HepG2 (cell line): ENCODE data around the gene CDC42EP4. TPM values are rescaled to one million over a fixed set of nuclear protein-coding genes. Genes with fewer than 3 reads are reported as not detected.

Experiments
- AHDC1 ChIP-seq: sonication (generic); formaldehyde crosslinking; IDR thresholded peaks from 2 replicates; pipeline ENCODE4 v1.5.1; 2020; ENCODE audit warnings: mild to moderate bottlenecking, missing genetic modification reagents, borderline replicate concordance
- BCL6 ChIP-seq: IDR thresholded peaks from 2 replicates; pipeline ENCODE4 v1.6.1; 2016; ENCODE audit warnings: missing genetic modification reagents, missing compliant biosample characterization
- CEBPB ChIP-seq: IDR thresholded peaks from 2 replicates; pipeline ENCODE4 v1.6.1; 2011; ENCODE audit warnings: low read depth, low read length, improper control_type of control experiment, borderline replicate concordance
- HNRNPK ChIP-seq: fragments of 200-400 bp; formaldehyde crosslinking; IDR thresholded peaks from 2 replicates; pipeline ENCODE4 v1.6.1; 2018; ENCODE audit warnings: low read length, low read depth, moderate library complexity, mild to moderate bottlenecking; ENCODE audit not compliant: poor library complexity, severe bottlenecking
- IKZF1 ChIP-seq: fragments of 450-650 bp; IDR thresholded peaks from 2 replicates; pipeline ENCODE4 v1.7.1; 2016
- MEIS2 ChIP-seq: sonication (generic); formaldehyde crosslinking; IDR thresholded peaks from 2 replicates; pipeline ENCODE4 v1.9.0; 2021; ENCODE audit warnings: mild to moderate bottlenecking, missing genetic modification reagents
- MXI1 ChIP-seq: IDR thresholded peaks from 3 replicates; pipeline ENCODE4 v1.6.1; 2012; ENCODE audit warnings: low read depth, low read length, inconsistent platforms, borderline replicate concordance
- SKI ChIP-seq: fragments of 450-650 bp; IDR thresholded peaks from one replicate; pipeline ENCODE4 v1.6.1; 2018; ENCODE audit warnings: mild to moderate bottlenecking; ENCODE audit not compliant: partially characterized antibody
- ZNF136 ChIP-seq: sonication (generic); formaldehyde crosslinking; IDR thresholded peaks from 2 replicates; pipeline ENCODE4 v1.8.1; 2022; ENCODE audit warnings: low read depth, mild to moderate bottlenecking, moderate library complexity, missing genetic modification reagents
- ZNF678 ChIP-seq: sonication (generic); formaldehyde crosslinking; IDR thresholded peaks from 2 replicates; pipeline ENCODE4 v1.4.0; 2020; ENCODE audit warnings: mild to moderate bottlenecking, missing genetic modification reagents
- polyA plus RNA-seq, 8 experiments: library from polyadenylated mRNA; depleted of rRNA in 3 of 8; stranded (reverse) in 7 of 8; unstranded in 1 of 8; fragments of >200 nt; fragmentation: Illumina TruSeq in 4 of 8; extraction: Trizol in 4 of 8; gene quantifications; 2 replicates each; pipeline versions ENCODE4 v1.2.1 to v1.2.3, GENCODE V29; 2011 to 2016; ENCODE audit warnings: low read depth in 4 of 8, missing spikeins in 1 of 8, mixed read lengths in 1 of 8; ENCODE audit not compliant: insufficient read depth in 1 of 8
- total RNA-seq, 5 experiments: library from RNA; depleted of rRNA; stranded (reverse); fragments of >200 nt; fragmentation: Illumina TruSeq; extraction: Trizol; gene quantifications; 2 replicates each; pipeline ENCODE4 v1.2.3, GENCODE V29; 2016; ENCODE audit warnings: low read depth in 1 of 5
- TF ChIP-seq, protein P1 (sequence below), 2 experiments: sonication (generic) in 1 of 2; formaldehyde crosslinking in 1 of 2; IDR thresholded peaks; 2 replicates each; pipeline versions ENCODE4 v1.4.0 to v1.6.1; 2016 to 2020; ENCODE audit warnings: borderline replicate concordance in 1 of 2, low read depth in 1 of 2, mild to moderate bottlenecking in 1 of 2, missing genetic modification reagents in 1 of 2
- TF ChIP-seq, protein P2 (sequence below): sonication (generic); formaldehyde crosslinking; IDR thresholded peaks from 2 replicates; pipeline ENCODE4 v1.8.1; 2023; ENCODE audit warnings: mild to moderate bottlenecking, missing genetic modification reagents, borderline replicate concordance
- TF ChIP-seq, protein P3 (sequence below): sonication (generic); formaldehyde crosslinking; IDR thresholded peaks from 2 replicates; pipeline ENCODE4 v1.4.0; 2020; ENCODE audit warnings: missing genetic modification reagents
- TF ChIP-seq, protein P4 (sequence below): sonication (generic); formaldehyde crosslinking; IDR thresholded peaks from 2 replicates; pipeline ENCODE4 v1.4.0; 2020; ENCODE audit warnings: mild to moderate bottlenecking, missing genetic modification reagents
- TF ChIP-seq, protein P5 (sequence below): IDR thresholded peaks from 2 replicates; pipeline ENCODE4 v1.6.1; 2012; ENCODE audit warnings: low read depth, low read length, improper control_type of control experiment

The CDC42EP4 gene
- total and polyA plus RNA-seq, 2 of the 13 experiments (the other 11 are each of a cell fraction or from before 2014, with no cell fraction given): 19.0 to 54.0 TPM

- TF ChIP-seq, protein P1, sequence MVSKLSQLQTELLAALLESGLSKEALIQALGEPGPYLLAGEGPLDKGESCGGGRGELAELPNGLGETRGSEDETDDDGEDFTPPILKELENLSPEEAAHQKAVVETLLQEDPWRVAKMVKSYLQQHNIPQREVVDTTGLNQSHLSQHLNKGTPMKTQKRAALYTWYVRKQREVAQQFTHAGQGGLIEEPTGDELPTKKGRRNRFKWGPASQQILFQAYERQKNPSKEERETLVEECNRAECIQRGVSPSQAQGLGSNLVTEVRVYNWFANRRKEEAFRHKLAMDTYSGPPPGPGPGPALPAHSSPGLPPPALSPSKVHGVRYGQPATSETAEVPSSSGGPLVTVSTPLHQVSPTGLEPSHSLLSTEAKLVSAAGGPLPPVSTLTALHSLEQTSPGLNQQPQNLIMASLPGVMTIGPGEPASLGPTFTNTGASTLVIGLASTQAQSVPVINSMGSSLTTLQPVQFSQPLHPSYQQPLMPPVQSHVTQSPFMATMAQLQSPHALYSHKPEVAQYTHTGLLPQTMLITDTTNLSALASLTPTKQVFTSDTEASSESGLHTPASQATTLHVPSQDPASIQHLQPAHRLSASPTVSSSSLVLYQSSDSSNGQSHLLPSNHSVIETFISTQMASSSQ (IDR thresholded peaks at IDR 0.05; ENCODE audit: low read depth): no peak
- TF ChIP-seq, protein P1 (CRISPR knock-in tag; IDR thresholded peaks at IDR 0.05; ENCODE audit: borderline replicate concordance): no peak
- TF ChIP-seq CEBPB (peak; percentile 98), SKI (peak; percentile 16), BCL6 (no peak), ZNF136 (CRISPR knock-in tag) (no peak), MEIS2 (CRISPR knock-in tag) (no peak), MXI1 (no peak), IKZF1 (no peak), HNRNPK (no peak), AHDC1 (CRISPR knock-in tag) (no peak), ZNF678 (CRISPR knock-in tag) (no peak)
- TF ChIP-seq, protein P2, sequence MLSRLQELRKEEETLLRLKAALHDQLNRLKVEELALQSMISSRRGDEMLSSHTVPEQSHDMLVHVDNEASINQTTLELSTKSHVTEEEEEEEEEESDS: no peak
- TF ChIP-seq, protein P3, sequence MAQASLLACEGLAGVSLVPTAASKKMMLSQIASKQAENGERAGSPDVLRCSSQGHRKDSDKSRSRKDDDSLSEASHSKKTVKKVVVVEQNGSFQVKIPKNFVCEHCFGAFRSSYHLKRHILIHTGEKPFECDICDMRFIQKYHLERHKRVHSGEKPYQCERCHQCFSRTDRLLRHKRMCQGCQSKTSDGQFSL (CRISPR knock-in tag): no peak
- TF ChIP-seq, protein P4, sequence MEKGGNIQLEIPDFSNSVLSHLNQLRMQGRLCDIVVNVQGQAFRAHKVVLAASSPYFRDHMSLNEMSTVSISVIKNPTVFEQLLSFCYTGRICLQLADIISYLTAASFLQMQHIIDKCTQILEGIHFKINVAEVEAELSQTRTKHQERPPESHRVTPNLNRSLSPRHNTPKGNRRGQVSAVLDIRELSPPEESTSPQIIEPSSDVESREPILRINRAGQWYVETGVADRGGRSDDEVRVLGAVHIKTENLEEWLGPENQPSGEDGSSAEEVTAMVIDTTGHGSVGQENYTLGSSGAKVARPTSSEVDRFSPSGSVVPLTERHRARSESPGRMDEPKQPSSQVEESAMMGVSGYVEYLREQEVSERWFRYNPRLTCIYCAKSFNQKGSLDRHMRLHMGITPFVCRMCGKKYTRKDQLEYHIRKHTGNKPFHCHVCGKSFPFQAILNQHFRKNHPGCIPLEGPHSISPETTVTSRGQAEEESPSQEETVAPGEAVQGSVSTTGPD (CRISPR knock-in tag): no peak
- TF ChIP-seq, protein P5, sequence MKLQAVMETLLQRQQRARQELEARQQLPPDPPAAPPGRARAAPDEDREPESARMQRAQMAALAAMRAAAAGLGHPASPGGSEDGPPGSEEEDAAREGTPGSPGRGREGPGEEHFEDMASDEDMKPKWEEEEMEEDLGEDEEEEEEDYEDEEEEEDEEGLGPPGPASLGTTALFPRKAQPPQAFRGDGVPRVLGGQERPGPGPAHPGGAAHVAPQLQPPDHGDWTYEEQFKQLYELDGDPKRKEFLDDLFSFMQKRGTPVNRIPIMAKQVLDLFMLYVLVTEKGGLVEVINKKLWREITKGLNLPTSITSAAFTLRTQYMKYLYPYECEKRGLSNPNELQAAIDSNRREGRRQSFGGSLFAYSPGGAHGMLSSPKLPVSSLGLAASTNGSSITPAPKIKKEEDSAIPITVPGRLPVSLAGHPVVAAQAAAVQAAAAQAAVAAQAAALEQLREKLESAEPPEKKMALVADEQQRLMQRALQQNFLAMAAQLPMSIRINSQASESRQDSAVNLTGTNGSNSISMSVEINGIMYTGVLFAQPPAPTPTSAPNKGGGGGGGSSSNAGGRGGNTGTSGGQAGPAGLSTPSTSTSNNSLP: 0 out of 2 replicates have a peak, but pooled peaks have one; percentile 47
Measured at GRCh38 chr17:73340093-73340596, 28.3 kb upstream of the CDC42EP4 start (continued).
